NT2/D1 (cell line): ENCODE results near the gene PARL.

Source experiments
- DNase-seq: peaks from one replicate; pipeline ENCODE4 v3.0.0-alpha.2; 2011; ENCODE audit warnings: low read depth, low spot score
- H3K27me3 ChIP-seq: 2 replicates; pipeline ENCODE4 v1.6.0; 2011; ENCODE audit warnings: mild to moderate bottlenecking; ENCODE audit not compliant: insufficient read length, insufficient read depth
- H3K36me3 ChIP-seq: 2 replicates; pipeline ENCODE4 v1.6.1; 2011; ENCODE audit warnings: mild to moderate bottlenecking, low read length, mixed read lengths; ENCODE audit not compliant: insufficient read depth, insufficient read length
- H3K4me1 ChIP-seq: 2 replicates; pipeline ENCODE4 v1.5.1; 2011; ENCODE audit not compliant: insufficient read depth, insufficient read length
- H3K4me3 ChIP-seq: 2 replicates; pipeline ENCODE4 v1.5.1; 2011; ENCODE audit warnings: low read depth; ENCODE audit not compliant: insufficient read length
- H3K9ac ChIP-seq: 2 replicates; pipeline ENCODE4 v1.6.0; 2011; ENCODE audit warnings: low read depth; ENCODE audit not compliant: insufficient read length
- H3K9me3 ChIP-seq: 2 replicates; pipeline ENCODE4 v1.5.1; 2011; ENCODE audit warnings: mild to moderate bottlenecking, low read length; ENCODE audit not compliant: insufficient read depth
- SUZ12 ChIP-seq: IDR thresholded peaks from 2 replicates; pipeline ENCODE4 v1.6.1; 2011; ENCODE audit not compliant: insufficient read length, insufficient read depth; ENCODE audit errors: extremely low read depth
- YY1 ChIP-seq: IDR thresholded peaks from 2 replicates; pipeline ENCODE4 v1.6.1; 2011; ENCODE audit not compliant: insufficient read length, insufficient read depth
- ZNF274 ChIP-seq: IDR thresholded peaks from 2 replicates; pipeline ENCODE4 v1.6.1; 2011; ENCODE audit warnings: mild to moderate bottlenecking, low read depth, low read length

Gene PARL

DNA sequence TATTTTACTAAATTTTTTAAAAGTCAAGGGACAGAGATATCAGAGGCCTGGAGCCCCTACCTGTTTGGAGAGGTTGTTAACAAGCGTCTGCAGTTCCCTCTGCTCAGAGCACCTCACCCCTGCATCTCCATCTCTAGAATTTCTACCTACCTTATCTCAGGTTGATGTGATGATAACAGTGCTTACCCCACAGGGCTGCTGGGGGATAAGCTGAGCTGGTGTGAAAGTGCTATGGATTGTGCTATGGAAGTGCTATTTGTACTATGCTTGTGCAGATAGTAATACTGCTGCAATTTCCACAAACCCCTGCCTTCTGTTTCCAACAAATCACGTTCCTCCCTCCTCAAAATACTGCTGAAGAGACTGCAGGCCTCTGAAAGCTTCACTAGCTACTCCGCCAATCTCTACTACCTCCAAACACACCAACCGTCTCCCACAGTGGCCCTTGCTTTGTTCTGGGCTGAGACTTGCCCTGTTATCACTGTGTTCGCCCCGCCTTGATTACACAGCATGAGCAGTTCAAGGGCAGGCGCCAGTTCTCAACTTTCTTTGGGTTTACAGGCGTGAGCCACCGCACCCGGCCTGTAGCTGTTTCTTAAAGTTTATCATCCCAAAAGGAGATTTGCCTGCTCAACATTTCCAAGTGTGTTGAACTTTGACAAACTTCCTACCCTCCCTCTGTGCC lies 28.4 kb upstream of the PARL start:
- no peaks in the 10 kb centered on the region for H3K36me3 ChIP-seq
- TF ChIP-seq SUZ12, result no peak

DNA sequence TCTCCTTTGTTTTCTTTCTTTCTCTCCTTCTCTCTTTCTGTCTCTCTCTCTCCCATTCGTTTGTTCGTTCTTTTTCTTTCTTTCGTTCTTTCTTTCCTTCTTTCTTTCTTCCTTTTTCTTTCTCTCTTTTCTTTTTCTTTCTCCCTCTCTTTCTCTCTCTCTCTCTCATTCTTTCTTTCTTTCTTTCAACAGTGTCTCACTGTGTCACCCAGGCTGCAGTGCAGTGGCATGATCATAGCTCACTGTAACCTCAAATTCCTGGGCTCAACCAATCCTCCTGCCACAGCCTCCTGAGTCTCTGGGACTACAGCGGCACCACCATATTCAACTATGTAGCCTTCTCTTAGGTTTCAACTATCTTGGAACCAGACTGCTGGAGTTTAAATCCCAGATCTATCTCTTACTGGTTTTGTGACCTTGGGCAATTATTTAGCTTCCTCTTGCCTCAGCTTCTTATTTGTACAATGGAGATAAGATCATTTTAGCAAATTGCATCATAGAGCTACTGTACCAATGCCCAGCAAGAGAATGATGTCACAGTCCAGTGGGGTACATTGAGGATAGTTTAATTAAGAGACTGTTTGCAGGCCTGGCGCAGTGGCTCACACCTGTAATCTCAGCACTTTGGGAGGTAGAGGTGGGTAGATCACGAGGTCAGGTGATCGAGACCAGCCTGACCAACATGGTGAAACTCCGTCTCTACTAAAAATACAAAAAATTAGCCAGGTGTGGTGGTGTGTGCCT lies 27.3 kb upstream of the PARL start:
- DNase-seq, result no peak
- H3K4me3 ChIP-seq, result no peak overlapping the region
- peaks cover 9% of the 10 kb centered on the region for H3K4me1 ChIP-seq
- no peaks in the 10 kb centered on the region for H3K36me3 ChIP-seq
- H3K9me3 ChIP-seq, result no peaks in the 10 kb centered on the region
- TF ChIP-seq SUZ12 (no peak), ZNF274 (no peak), YY1 (no peak)
- no peaks in the 10 kb centered on the region for H3K27me3 ChIP-seq
- H3K9ac ChIP-seq, result no peak overlapping the region

More for the DNA sequence above, 28.4 kb upstream of the PARL start:
- DNase-seq, result no peak
- H3K27me3 ChIP-seq, result no peaks in the 10 kb centered on the region
- no peaks in the 10 kb centered on the region for H3K9me3 ChIP-seq
- H3K4me1 ChIP-seq, result peaks cover 6% of the 10 kb centered on the region
- H3K9ac ChIP-seq, result no peak overlapping the region
- H3K4me3 ChIP-seq, result no peak overlapping the region

DNA sequence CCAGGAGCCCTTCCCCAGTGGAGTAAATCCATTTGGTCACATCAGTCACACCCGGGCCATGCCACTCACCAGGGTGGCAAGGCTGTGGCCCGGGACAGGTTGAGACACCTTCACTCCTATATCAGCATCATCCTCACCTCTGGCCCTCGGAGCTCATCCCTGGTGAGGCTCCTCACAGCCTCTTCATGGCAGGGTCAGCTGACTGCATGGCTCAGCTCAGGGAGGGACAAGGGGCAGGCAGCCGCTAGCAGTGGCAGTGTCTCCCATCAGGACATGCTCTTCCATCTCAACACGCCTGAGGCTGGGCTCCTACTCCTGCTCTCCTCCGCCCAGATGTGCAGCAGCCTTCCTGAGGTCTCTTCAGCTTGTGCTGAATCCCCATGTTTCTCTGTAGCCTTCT lies 26.4 kb upstream of the PARL start:
- no peak for TF ChIP-seq ZNF274
- no peak for TF ChIP-seq SUZ12
- TF ChIP-seq YY1, result no peak
- Histone ChIP-seq H3K9ac (no peak overlapping the region), H3K9me3 (no peaks in the 10 kb centered on the region), H3K27me3 (no peaks in the 10 kb centered on the region), H3K4me1 (peaks cover 11% of the 10 kb centered on the region), H3K4me3 (no peak overlapping the region), H3K36me3 (no peaks in the 10 kb centered on the region)
- no peak for DNase-seq

DNA sequence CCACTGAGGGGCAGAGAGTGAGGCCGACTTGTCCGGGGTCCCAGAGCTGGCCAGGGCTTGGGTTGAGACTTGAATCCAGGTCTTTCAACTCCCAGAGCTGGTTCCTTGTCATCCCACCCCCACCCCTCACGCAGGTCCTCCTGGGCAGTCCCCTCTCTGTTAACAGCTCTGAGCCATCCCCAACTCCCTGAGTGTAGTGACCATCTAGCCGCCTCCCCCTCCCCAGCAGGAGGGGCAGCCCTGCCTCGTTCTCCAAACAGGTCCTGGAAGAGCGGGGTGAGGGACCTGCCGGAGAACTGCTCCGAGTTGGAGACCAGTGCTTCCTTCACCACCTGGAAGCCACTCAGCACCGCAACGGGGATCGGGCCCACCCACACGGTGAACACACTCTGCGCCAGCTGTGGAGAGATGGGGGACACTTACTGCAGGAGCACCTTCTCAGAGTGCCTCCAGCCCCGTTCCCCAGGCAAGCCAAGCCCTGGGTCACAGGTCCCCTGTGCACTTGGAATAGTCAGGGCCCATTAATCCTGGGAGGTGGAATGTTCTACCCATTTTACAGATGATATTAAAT lies 24.4 kb upstream of the PARL start:
- H3K9me3 ChIP-seq, result no peaks in the 10 kb centered on the region
- H3K9ac ChIP-seq, result no peak overlapping the region
- H3K27me3 ChIP-seq, result no peaks in the 10 kb centered on the region
- no peaks in the 10 kb centered on the region for H3K36me3 ChIP-seq
- DNase-seq, result no peak
- peaks cover 11% of the 10 kb centered on the region for H3K4me1 ChIP-seq
- TF ChIP-seq YY1 (no peak), ZNF274 (no peak), SUZ12 (no peak)
- H3K4me3 ChIP-seq, result no peak overlapping the region

GRCh38 chr3:183907911-183908331 lies 23.2 kb upstream of the PARL start:
- Histone ChIP-seq H3K36me3 (no peaks in the 10 kb centered on the region), H3K9ac (no peak overlapping the region), H3K4me1 (peaks cover 7% of the 10 kb centered on the region), H3K27me3 (no peaks in the 10 kb centered on the region), H3K9me3 (no peaks in the 10 kb centered on the region), H3K4me3 (no peak overlapping the region)
- TF ChIP-seq SUZ12, result no peak
- no peak for TF ChIP-seq YY1
- no peak for TF ChIP-seq ZNF274
- no peak for DNase-seq

DNA sequence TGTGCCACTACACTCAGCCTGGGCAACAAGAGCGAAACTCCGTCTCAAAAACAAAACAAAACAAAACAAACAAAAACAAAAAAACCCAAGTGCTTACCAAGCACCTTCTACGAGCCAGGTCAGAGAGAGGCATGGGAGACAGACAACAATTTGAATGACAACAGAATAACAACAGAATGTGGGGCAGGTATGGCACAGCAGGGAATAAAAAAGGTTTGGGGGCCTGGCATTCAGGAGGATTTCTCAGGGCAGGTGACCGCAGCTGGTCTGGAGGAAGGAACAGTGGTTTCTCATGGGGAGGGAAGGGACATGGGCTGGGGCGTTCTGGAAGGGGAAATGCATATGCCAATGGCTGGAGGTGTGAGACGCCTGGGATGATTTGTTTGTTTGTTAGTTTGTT lies 22.5 kb upstream of the PARL start:
- no peak for DNase-seq
- H3K9ac ChIP-seq, result no peak overlapping the region
- H3K4me1 ChIP-seq, result peaks cover 7% of the 10 kb centered on the region
- no peaks in the 10 kb centered on the region for H3K27me3 ChIP-seq
- no peak overlapping the region for H3K4me3 ChIP-seq
- no peak for TF ChIP-seq ZNF274
- TF ChIP-seq YY1, result no peak
- no peak for TF ChIP-seq SUZ12
- H3K36me3 ChIP-seq, result no peaks in the 10 kb centered on the region
- H3K9me3 ChIP-seq, result no peaks in the 10 kb centered on the region

GRCh38 chr3:183906234-183906921 lies 21.7 kb upstream of the PARL start:
- TF ChIP-seq YY1, result no peak
- TF ChIP-seq ZNF274, result no peak
- TF ChIP-seq SUZ12, result no peak
- no peaks in the 10 kb centered on the region for H3K27me3 ChIP-seq

More at GRCh38 chr3:183906234-183906921, 21.7 kb upstream of the PARL start:
- Histone ChIP-seq H3K9ac (no peak overlapping the region), H3K4me1 (peaks cover 7% of the 10 kb centered on the region), H3K4me3 (no peak overlapping the region), H3K9me3 (no peaks in the 10 kb centered on the region), H3K36me3 (no peaks in the 10 kb centered on the region)
- DNase-seq, result no peak
